Left renal pelvis (tissue), 4 donors: ENCODE data around the gene RABIF. TPM values are rescaled to one million over a fixed set of nuclear protein-coding genes. Genes with fewer than 3 reads are reported as not detected.
"Not testable (repeated sequence)": the region's sequence is repeated elsewhere in the genome, so short reads cannot be mapped to it uniquely, and the experiment has no call there.

ENCODE experiments used
- DNase-seq, 4 donors: peaks; one replicate each; pipeline ENCODE4 v3.0.0-alpha.2; 2013; ENCODE audit warnings: low read depth in 4 of 4, low spot score in 3 of 4
- polyA plus RNA-seq, 4 donors: library from polyadenylated mRNA; unstranded; fragments of 120-200 nt; gene quantifications; one replicate each; pipeline ENCODE4 v1.2.1, GENCODE V29; 2013; ENCODE audit not compliant: insufficient read length in 4 of 4

Gene RABIF
- polyA plus RNA-seq, 4 donors: 9.0 to 11.8 (median 11.3) TPM

GRCh38 chr1:202836623-202837403, 52.1 kb downstream of the RABIF start:
- DNase-seq: no peak

GRCh38 chr1:202835548-202836072, 53.3 kb downstream of the RABIF start:
- no peak for DNase-seq

- no peak for DNase-seq
Observed at GRCh38 chr1:202834771-202835547, 54.0 kb downstream of the RABIF start.

- no peak for DNase-seq
Observed at GRCh38 chr1:202831906-202832305, 57.0 kb downstream of the RABIF start.

- DNase-seq: not testable (repeated sequence)
Observed at GRCh38 chr1:202829223-202829622, 59.7 kb downstream of the RABIF start.

Other genes starting within 250 kb of the RABIF start
- gene SYT2, start 178.7 kb downstream of the RABIF start, polyA plus RNA-seq: 1 to 10 TPM; 2.0 to 3.0 (median 2.0) TPM
- gene KDM5B, start 80.7 kb downstream of the RABIF start, polyA plus RNA-seq: 100 to 1,000 TPM in 3 of 4 donors, 10 to 100 TPM in 1; 97.1 to 114 (median 104) TPM
- 1 to 10 TPM; 3.3 to 6.7 (median 4.3) TPM for gene PCAT6, start 78.2 kb downstream of the RABIF start, polyA plus RNA-seq
- 10 to 100 TPM; 29.6 to 43.6 (median 40.4) TPM for gene KLHL12, start 38.1 kb upstream of the RABIF start, polyA plus RNA-seq
- gene ADIPOR1, start 69.2 kb upstream of the RABIF start, polyA plus RNA-seq: 10 to 100 TPM; 75.0 to 89.6 (median 83.2) TPM
- gene CYB5R1, start 78.1 kb upstream of the RABIF start, polyA plus RNA-seq: 10 to 100 TPM; 26.4 to 54.8 (median 45.9) TPM
- 10 to 100 TPM; 56.0 to 83.9 (median 76.4) TPM for gene TMEM183A, start 118.2 kb upstream of the RABIF start, polyA plus RNA-seq
- gene PPFIA4, start 137.3 kb upstream of the RABIF start, polyA plus RNA-seq: 10 to 100 TPM in 1 of 4 donors, 1 to 10 TPM in 3; 2.2 to 15.3 (median 5.2) TPM
- under 1 TPM; 0.10 to 0.23 (median 0.15) TPM for gene MYOG, start 196.9 kb upstream of the RABIF start, polyA plus RNA-seq
- gene ADORA1, start 238.6 kb upstream of the RABIF start, polyA plus RNA-seq: 1 to 10 TPM; 1.6 to 6.8 (median 4.4) TPM